ENCODE data around the gene TRDN. TPM values are rescaled to one million over a fixed set of nuclear protein-coding genes. Genes with fewer than 3 reads are reported as not detected.

TRDN gene
- total RNA-seq, 1 donor, result not detected

GRCh38 chr6:123610779-123611178 lies 26.0 kb downstream of the TRDN start:
- no peak for TF ChIP-seq CTCF (IDR thresholded peaks at IDR 0.05; ENCODE audit: extremely low read depth, low read depth, low read length)
- H2AFZ ChIP-seq (ENCODE audit: low read length), result no peak overlapping the region

GRCh38 chr6:123604067-123604466 lies 32.7 kb downstream of the TRDN start:
- Histone ChIP-seq H3K79me2 (ENCODE audit: insufficient read depth, low read length) (no peaks in the 10 kb centered on the region), H3K27ac (ENCODE audit: low read depth, low read length) (no peak overlapping the region), H3K27me3 (ENCODE audit: insufficient read depth, low read length) (no peaks in the 10 kb centered on the region), H3K9me3 (ENCODE audit: low read depth, low read length) (no peaks in the 10 kb centered on the region), H3K4me2 (ENCODE audit: insufficient read depth, low read length) (no peak overlapping the region), H2AFZ (ENCODE audit: low read length) (no peak overlapping the region), H3K4me3 (ENCODE audit: insufficient read depth, low read length) (no peak overlapping the region), H4K20me1 (ENCODE audit: insufficient read depth, low read length) (no peaks in the 10 kb centered on the region), H3K36me3 (ENCODE audit: insufficient read depth, low read length) (no peaks in the 10 kb centered on the region), H3K4me1 (ENCODE audit: insufficient read depth, low read length) (no peaks in the 10 kb centered on the region)
- no peak for TF ChIP-seq CTCF (IDR thresholded peaks at IDR 0.05; ENCODE audit: extremely low read depth, low read depth, low read length)
- no peak for DNase-seq (ENCODE audit: insufficient read length, low spot score, missing footprints)

More at GRCh38 chr6:123610779-123611178, 26.0 kb downstream of the TRDN start:
- no peak overlapping the region for H3K4me2 ChIP-seq (ENCODE audit: insufficient read depth, low read length)
- no peaks in the 10 kb centered on the region for H3K27me3 ChIP-seq (ENCODE audit: insufficient read depth, low read length)
- DNase-seq (ENCODE audit: insufficient read length, low spot score, missing footprints), result no peak
- no peak overlapping the region for H3K4me3 ChIP-seq (ENCODE audit: insufficient read depth, low read length)
- H3K36me3 ChIP-seq (ENCODE audit: insufficient read depth, low read length), result no peaks in the 10 kb centered on the region
- H3K79me2 ChIP-seq (ENCODE audit: insufficient read depth, low read length), result no peaks in the 10 kb centered on the region
- no peaks in the 10 kb centered on the region for H3K9me3 ChIP-seq (ENCODE audit: low read depth, low read length)
- H3K27ac ChIP-seq (ENCODE audit: low read depth, low read length), result no peak overlapping the region
- no peaks in the 10 kb centered on the region for H4K20me1 ChIP-seq (ENCODE audit: insufficient read depth, low read length)
- H3K4me1 ChIP-seq (ENCODE audit: insufficient read depth, low read length), result no peaks in the 10 kb centered on the region

- no peak for TF ChIP-seq CTCF (IDR thresholded peaks at IDR 0.05; ENCODE audit: extremely low read depth, low read depth, low read length)
- no peaks in the 10 kb centered on the region for H3K79me2 ChIP-seq (ENCODE audit: insufficient read depth, low read length)
Observed at GRCh38 chr6:123598011-123598410, 38.7 kb downstream of the TRDN start.

GRCh38 chr6:123594776-123595175 lies 42.0 kb downstream of the TRDN start:
- Histone ChIP-seq H3K9me3 (ENCODE audit: low read depth, low read length) (no peaks in the 10 kb centered on the region), H3K27ac (ENCODE audit: low read depth, low read length) (no peak overlapping the region), H3K36me3 (ENCODE audit: insufficient read depth, low read length) (no peaks in the 10 kb centered on the region), H2AFZ (ENCODE audit: low read length) (no peak overlapping the region), H3K4me1 (ENCODE audit: insufficient read depth, low read length) (no peaks in the 10 kb centered on the region), H3K4me3 (ENCODE audit: insufficient read depth, low read length) (no peak overlapping the region), H3K27me3 (ENCODE audit: insufficient read depth, low read length) (no peaks in the 10 kb centered on the region), H3K79me2 (ENCODE audit: insufficient read depth, low read length) (no peaks in the 10 kb centered on the region), H3K4me2 (ENCODE audit: insufficient read depth, low read length) (no peak overlapping the region), H4K20me1 (ENCODE audit: insufficient read depth, low read length) (no peaks in the 10 kb centered on the region)
- no peak for TF ChIP-seq CTCF (IDR thresholded peaks at IDR 0.05; ENCODE audit: extremely low read depth, low read depth, low read length)
- no peak for DNase-seq (ENCODE audit: insufficient read length, low spot score, missing footprints)

More at GRCh38 chr6:123598011-123598410, 38.7 kb downstream of the TRDN start:
- H2AFZ ChIP-seq (ENCODE audit: low read length), result no peak overlapping the region
- H3K27me3 ChIP-seq (ENCODE audit: insufficient read depth, low read length), result no peaks in the 10 kb centered on the region
- H4K20me1 ChIP-seq (ENCODE audit: insufficient read depth, low read length), result no peaks in the 10 kb centered on the region
- no peaks in the 10 kb centered on the region for H3K9me3 ChIP-seq (ENCODE audit: low read depth, low read length)
- no peaks in the 10 kb centered on the region for H3K36me3 ChIP-seq (ENCODE audit: insufficient read depth, low read length)
- no peak for DNase-seq (ENCODE audit: insufficient read length, low spot score, missing footprints)
- H3K4me3 ChIP-seq (ENCODE audit: insufficient read depth, low read length), result no peak overlapping the region
- H3K27ac ChIP-seq (ENCODE audit: low read depth, low read length), result no peak overlapping the region
- H3K4me1 ChIP-seq (ENCODE audit: insufficient read depth, low read length), result no peaks in the 10 kb centered on the region
- H3K4me2 ChIP-seq (ENCODE audit: insufficient read depth, low read length), result no peak overlapping the region
